NT2/D1 (cell line): ENCODE data around the gene CKAP5.

Experiments used
- DNase-seq: peaks from one replicate; pipeline ENCODE4 v3.0.0-alpha.2; 2011; ENCODE audit warnings: low read depth, low spot score
- H3K27me3 ChIP-seq: 2 replicates; pipeline ENCODE4 v1.6.0; 2011; ENCODE audit warnings: mild to moderate bottlenecking; ENCODE audit not compliant: insufficient read length, insufficient read depth
- H3K36me3 ChIP-seq: 2 replicates; pipeline ENCODE4 v1.6.1; 2011; ENCODE audit warnings: mild to moderate bottlenecking, low read length, mixed read lengths; ENCODE audit not compliant: insufficient read depth, insufficient read length
- H3K4me1 ChIP-seq: 2 replicates; pipeline ENCODE4 v1.5.1; 2011; ENCODE audit not compliant: insufficient read depth, insufficient read length
- H3K4me3 ChIP-seq: 2 replicates; pipeline ENCODE4 v1.5.1; 2011; ENCODE audit warnings: low read depth; ENCODE audit not compliant: insufficient read length
- H3K9ac ChIP-seq: 2 replicates; pipeline ENCODE4 v1.6.0; 2011; ENCODE audit warnings: low read depth; ENCODE audit not compliant: insufficient read length
- H3K9me3 ChIP-seq: 2 replicates; pipeline ENCODE4 v1.5.1; 2011; ENCODE audit warnings: mild to moderate bottlenecking, low read length; ENCODE audit not compliant: insufficient read depth
- SUZ12 ChIP-seq: IDR thresholded peaks from 2 replicates; pipeline ENCODE4 v1.6.1; 2011; ENCODE audit not compliant: insufficient read length, insufficient read depth; ENCODE audit errors: extremely low read depth
- YY1 ChIP-seq: IDR thresholded peaks from 2 replicates; pipeline ENCODE4 v1.6.1; 2011; ENCODE audit not compliant: insufficient read length, insufficient read depth
- ZNF274 ChIP-seq: IDR thresholded peaks from 2 replicates; pipeline ENCODE4 v1.6.1; 2011; ENCODE audit warnings: mild to moderate bottlenecking, low read depth, low read length

The CKAP5 gene

DNA sequence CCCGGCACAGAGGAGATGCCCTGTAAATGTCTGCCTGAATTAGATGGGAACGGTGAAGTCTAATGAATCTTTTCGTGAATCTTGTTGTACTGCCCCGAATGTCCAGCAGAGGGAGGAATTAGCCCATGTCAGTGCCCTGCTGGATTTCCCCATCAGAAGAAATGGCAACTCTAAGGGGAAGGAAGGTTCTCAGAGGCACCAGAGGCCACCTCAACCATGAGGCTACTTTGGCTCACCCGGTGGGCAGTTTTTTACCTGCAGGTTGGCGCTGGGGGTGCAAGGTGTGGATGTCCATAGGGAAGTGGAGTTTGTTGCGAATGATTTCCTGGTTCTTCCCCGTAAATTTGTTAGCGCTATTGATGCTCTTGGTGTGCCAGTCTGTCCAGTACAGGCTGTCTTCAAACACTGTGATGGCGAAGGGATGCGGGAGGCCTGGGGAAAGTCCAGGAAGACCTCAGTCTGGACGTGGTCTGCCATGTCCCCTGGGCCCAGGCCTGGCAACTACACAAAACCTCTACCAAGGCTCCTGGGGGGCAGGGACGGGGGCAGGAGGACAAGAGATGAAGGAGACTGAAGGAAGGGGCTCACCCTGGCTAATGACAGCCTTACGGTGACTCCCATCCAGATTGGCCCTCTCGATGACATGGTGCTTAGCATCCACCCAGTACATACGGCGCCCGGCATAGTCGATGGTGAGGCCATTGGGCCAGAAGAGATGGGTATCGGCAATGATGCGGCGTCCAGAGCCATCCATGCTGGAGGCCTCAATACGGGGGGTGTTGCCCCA, 43.8 kb upstream of the CKAP5 start:
- no peaks in the 10 kb centered on the region for H3K27me3 ChIP-seq
- no peaks in the 10 kb centered on the region for H3K4me1 ChIP-seq
- H3K9me3 ChIP-seq: no peaks in the 10 kb centered on the region
- peaks cover 85% of the 10 kb centered on the region for H3K36me3 ChIP-seq
- no peak for TF ChIP-seq SUZ12
- TF ChIP-seq ZNF274: no peak
- TF ChIP-seq YY1: no peak
- peak; percentile 59 for DNase-seq
- H3K4me3 ChIP-seq: no peak overlapping the region
- no peak overlapping the region for H3K9ac ChIP-seq

- H3K27me3 ChIP-seq: no peaks in the 10 kb centered on the region
Observed at GRCh38 chr11:46889251-46889650, 43.2 kb upstream of the CKAP5 start.

DNA sequence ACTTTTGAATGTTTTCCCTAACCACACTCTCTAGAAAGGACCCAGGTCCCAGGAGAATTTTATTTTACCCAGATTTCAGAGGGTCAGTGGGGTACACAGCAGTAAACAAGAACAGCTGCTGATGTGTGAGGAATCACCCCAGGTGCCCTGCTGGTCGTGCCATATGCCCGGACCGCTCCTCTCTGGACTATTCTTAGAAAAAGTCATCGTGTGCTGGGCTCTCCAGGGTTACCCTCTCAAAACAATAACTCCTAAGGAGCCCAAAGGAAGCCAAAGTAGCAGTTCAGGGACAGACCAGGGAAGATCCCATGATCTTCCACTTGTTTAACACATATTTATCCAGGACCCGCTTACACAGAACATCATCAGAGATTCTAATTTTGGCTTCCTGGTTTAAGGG, 42.6 kb upstream of the CKAP5 start:
- no peaks in the 10 kb centered on the region for H3K27me3 ChIP-seq
- H3K4me3 ChIP-seq: no peak overlapping the region
- H3K4me1 ChIP-seq: no peaks in the 10 kb centered on the region
- no peak overlapping the region for H3K9ac ChIP-seq
- TF ChIP-seq ZNF274 (no peak), SUZ12 (no peak), YY1 (no peak)
- DNase-seq: no peak
- H3K9me3 ChIP-seq: no peaks in the 10 kb centered on the region
- H3K36me3 ChIP-seq: peaks cover 83% of the 10 kb centered on the region

More at GRCh38 chr11:46889251-46889650, 43.2 kb upstream of the CKAP5 start:
- H3K4me3 ChIP-seq: no peak overlapping the region
- H3K36me3 ChIP-seq: peaks cover 80% of the 10 kb centered on the region
- TF ChIP-seq YY1: no peak
- no peak for TF ChIP-seq SUZ12
- no peak for TF ChIP-seq ZNF274
- H3K4me1 ChIP-seq: no peaks in the 10 kb centered on the region
- DNase-seq: no peak
- no peak overlapping the region for H3K9ac ChIP-seq
- H3K9me3 ChIP-seq: no peaks in the 10 kb centered on the region

GRCh38 chr11:46886211-46886610, 40.1 kb upstream of the CKAP5 start:
- H3K4me3 ChIP-seq: no peak overlapping the region
- DNase-seq: no peak
- TF ChIP-seq SUZ12: no peak
- TF ChIP-seq YY1: no peak
- no peak for TF ChIP-seq ZNF274
- no peaks in the 10 kb centered on the region for H3K4me1 ChIP-seq
- no peak overlapping the region for H3K9ac ChIP-seq
- peaks cover 82% of the 10 kb centered on the region for H3K36me3 ChIP-seq
- H3K9me3 ChIP-seq: no peaks in the 10 kb centered on the region
- no peaks in the 10 kb centered on the region for H3K27me3 ChIP-seq

- Histone ChIP-seq H3K9me3 (no peaks in the 10 kb centered on the region), H3K36me3 (peaks cover 92% of the 10 kb centered on the region), H3K9ac (no peak overlapping the region), H3K27me3 (no peaks in the 10 kb centered on the region), H3K4me3 (no peak overlapping the region), H3K4me1 (no peaks in the 10 kb centered on the region)
- DNase-seq: no peak
- TF ChIP-seq SUZ12: no peak
- TF ChIP-seq YY1: no peak
- no peak for TF ChIP-seq ZNF274
Observed at GRCh38 chr11:46879056-46879585, 33.0 kb upstream of the CKAP5 start.

GRCh38 chr11:46877580-46877979, 31.5 kb upstream of the CKAP5 start:
- Histone ChIP-seq H3K9me3 (no peaks in the 10 kb centered on the region), H3K4me1 (no peaks in the 10 kb centered on the region), H3K4me3 (no peak overlapping the region), H3K27me3 (no peaks in the 10 kb centered on the region), H3K36me3 (peaks cover 94% of the 10 kb centered on the region), H3K9ac (no peak overlapping the region)
- TF ChIP-seq SUZ12 (no peak), YY1 (no peak), ZNF274 (no peak)
- DNase-seq: no peak

DNA sequence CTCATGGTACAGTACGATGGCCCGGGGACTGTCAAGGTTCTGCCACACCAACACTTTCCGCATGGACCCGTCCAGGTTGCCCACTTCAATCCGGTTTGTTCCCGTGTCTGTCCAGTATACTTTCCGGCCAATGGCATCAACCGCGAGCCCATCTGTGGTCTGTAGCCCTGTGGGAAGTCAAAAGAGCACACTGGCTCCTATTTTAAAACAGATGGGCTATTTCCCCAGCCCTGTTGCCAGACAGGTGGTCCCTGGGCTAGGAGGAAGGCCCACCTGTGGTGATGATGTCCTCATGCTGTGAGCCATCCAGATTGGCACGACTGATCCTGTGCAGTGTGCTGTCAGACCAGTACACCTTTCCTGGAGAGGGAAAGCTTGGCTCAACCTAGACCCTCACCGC, 30.4 kb upstream of the CKAP5 start:
- Histone ChIP-seq H3K4me3 (no peak overlapping the region), H3K9ac (no peak overlapping the region), H3K4me1 (no peaks in the 10 kb centered on the region), H3K27me3 (no peaks in the 10 kb centered on the region), H3K9me3 (no peaks in the 10 kb centered on the region), H3K36me3 (peaks cover 93% of the 10 kb centered on the region)
- no peak for DNase-seq
- TF ChIP-seq YY1: no peak
- TF ChIP-seq SUZ12: no peak
- TF ChIP-seq ZNF274: no peak
